Stomach (tissue), 4 donors: ENCODE data around the gene NT5C2.

ENCODE experiments used
- CTCF ChIP-seq, 7 experiments: fragments of 450-650 bp in 4 of 7; fragments of 200-600 bp in 3 of 7; sonication (generic) in 3 of 7; IDR thresholded peaks; one replicate each; pipeline ENCODE4 v1.5.1; 2016 to 2019; ENCODE audit warnings: antibody characterized with exemption in 7 of 7, control low read depth in 2 of 7, mild to moderate bottlenecking in 1 of 7
- EP300 ChIP-seq: sonication (generic); formaldehyde crosslinking; IDR thresholded peaks from one replicate; pipeline ENCODE4 v1.6.1; 2017; ENCODE audit warnings: antibody characterized with exemption
- POLR2A ChIP-seq, 4 donors: fragments of 450-650 bp; IDR thresholded peaks; one replicate each; pipeline ENCODE4 v1.6.1; 2016; ENCODE audit warnings: antibody characterized with exemption in 4 of 4, control low read depth in 2 of 4, mild to moderate bottlenecking in 1 of 4, moderate library complexity in 1 of 4
- POLR2AphosphoS5 ChIP-seq, 3 donors: sonication (generic); formaldehyde crosslinking; IDR thresholded peaks; one replicate each; pipeline ENCODE4 v1.6.1; 2016; ENCODE audit warnings: antibody characterized with exemption in 3 of 3

- TF ChIP-seq CTCF (IDR thresholded peaks at IDR 0.05) (no peak), POLR2A (IDR thresholded peaks at IDR 0.05) (no peak), POLR2AphosphoS5 (IDR thresholded peaks at IDR 0.05) (no peak), EP300 (no peak)
Measured at GRCh38 chr10:103095005-103095404, 98.1 kb downstream of the NT5C2 start.
